Neural cell (in vitro differentiated cells): ENCODE measurements around the gene STK31. TPM values are rescaled to one million over a fixed set of nuclear protein-coding genes. Genes with fewer than 3 reads are reported as not detected.

Experiments used
- H2AFZ ChIP-seq: fragments of 200-600, 300-800 bp; sonication (generic), shearing (Covaris generic); 2 replicates; pipeline ENCODE4 v1.6.0; 2014; ENCODE audit warnings: low read depth, mild to moderate bottlenecking, antibody characterized with exemption, low read length, moderate library complexity
- H3F3A ChIP-seq: fragments of 200-600 bp; shearing (Covaris generic); 2 replicates; pipeline ENCODE4 v1.6.1; 2016; ENCODE audit warnings: mild to moderate bottlenecking, moderate library complexity, mixed read lengths, antibody characterized with exemption, low read length; ENCODE audit not compliant: insufficient read depth, poor library complexity, severe bottlenecking
- H3K27ac ChIP-seq: fragments of 200-600, 300-800 bp; sonication (generic), shearing (Covaris generic); 2 replicates; pipeline ENCODE4 v1.5.1; 2014; ENCODE audit warnings: mild to moderate bottlenecking, low read length, moderate library complexity
- H3K27me3 ChIP-seq: fragments of 300-800, 200-600 bp; sonication (generic), shearing (Covaris generic); 2 replicates; pipeline ENCODE4 v1.6.0; 2014; ENCODE audit warnings: mild to moderate bottlenecking, low read depth, low read length, moderate library complexity; ENCODE audit not compliant: insufficient read depth
- H3K36me3 ChIP-seq: fragments of 300-800, 200-600 bp; sonication (generic), shearing (Covaris generic); 2 replicates; pipeline ENCODE4 v1.5.1; 2014; ENCODE audit warnings: mild to moderate bottlenecking, antibody characterized with exemption, low read length, moderate library complexity; ENCODE audit not compliant: insufficient read depth
- H3K4me2 ChIP-seq: fragments of 300-800, 200-600 bp; sonication (generic), shearing (Covaris generic); 2 replicates; pipeline ENCODE4 v1.6.0; 2014; ENCODE audit warnings: mild to moderate bottlenecking, low read length
- H3K4me3 ChIP-seq: fragments of 300-800, 200-600 bp; sonication (generic), shearing (Covaris generic); 2 replicates; pipeline ENCODE4 v1.5.1; 2014; ENCODE audit warnings: mild to moderate bottlenecking, low read length, moderate library complexity
- H3K79me2 ChIP-seq: fragments of 200-600 bp; shearing (Covaris generic); replicated peaks from 2 replicates; pipeline ENCODE4 v1.6.0; 2014; ENCODE audit warnings: mild to moderate bottlenecking, low read length, moderate library complexity; ENCODE audit not compliant: insufficient read depth
- H3K9ac ChIP-seq: fragments of 300-800, 200-600 bp; sonication (generic), shearing (Covaris generic); 2 replicates; pipeline ENCODE4 v1.6.1; 2016; ENCODE audit warnings: mild to moderate bottlenecking, low read length, mixed read lengths
- H3K9me2 ChIP-seq: fragments of 200-600 bp; shearing (Covaris generic); 2 replicates; pipeline ENCODE4 v1.6.1; 2016; ENCODE audit warnings: mild to moderate bottlenecking, low read length, mixed read lengths; ENCODE audit not compliant: insufficient read depth
- H3K9me3 ChIP-seq: fragments of 200-600, 300-800 bp; sonication (generic), shearing (Covaris generic); 2 replicates; pipeline ENCODE4 v1.6.1; 2016; ENCODE audit warnings: mild to moderate bottlenecking, mixed run types, low read length, moderate library complexity, mixed read lengths
- H4K20me1 ChIP-seq: fragments of 200-600 bp; shearing (Covaris generic); 2 replicates; pipeline ENCODE4 v1.6.1; 2016; ENCODE audit warnings: mild to moderate bottlenecking, mixed run types; ENCODE audit not compliant: insufficient read depth
- EP300 ChIP-seq: fragments of 450-650 bp; conservative IDR thresholded peaks from 2 replicates; pipeline ENCODE4 v1.6.1; 2014; ENCODE audit warnings: antibody characterized with exemption, mild to moderate bottlenecking, moderate library complexity; ENCODE audit not compliant: poor library complexity, severe bottlenecking
- EZH2 ChIP-seq: fragments of 200-600, 300-800 bp; shearing (Covaris generic), sonication (generic); IDR thresholded peaks from 2 replicates; pipeline ENCODE4 v1.6.1; 2014; ENCODE audit warnings: antibody characterized with exemption, low read length, borderline replicate concordance, mild to moderate bottlenecking; ENCODE audit not compliant: insufficient read depth, poor library complexity, severe bottlenecking
- MXI1 ChIP-seq: fragments of 450-650 bp; conservative IDR thresholded peaks from 2 replicates; pipeline ENCODE4 v1.6.1; 2014; ENCODE audit warnings: antibody characterized with exemption, mild to moderate bottlenecking; ENCODE audit not compliant: poor library complexity, severe bottlenecking
- POLR2AphosphoS5 ChIP-seq: IDR thresholded peaks from 2 replicates; pipeline ENCODE4 v1.6.1; 2012
- RAD21 ChIP-seq: fragments of 450-650 bp; conservative IDR thresholded peaks from 2 replicates; pipeline ENCODE4 v1.6.1; 2014; ENCODE audit warnings: antibody characterized with exemption, mild to moderate bottlenecking, moderate library complexity
- SMC3 ChIP-seq: fragments of 450-650 bp; conservative IDR thresholded peaks from 2 replicates; pipeline ENCODE4 v1.6.1; 2014; ENCODE audit warnings: antibody characterized with exemption, mild to moderate bottlenecking, moderate library complexity; ENCODE audit not compliant: poor library complexity
- TAF1 ChIP-seq: IDR thresholded peaks from 2 replicates; pipeline ENCODE4 v1.6.1; 2012; ENCODE audit warnings: low read depth
- polyA plus RNA-seq: library from polyadenylated mRNA; depleted of rRNA; stranded (reverse); fragments of >200 nt; gene quantifications from 2 replicates; pipeline ENCODE4 v1.2.3, GENCODE V29; 2014
- TF ChIP-seq, protein P1 (sequence below): IDR thresholded peaks from 2 replicates; pipeline ENCODE4 v1.6.1; 2012; ENCODE audit warnings: borderline replicate concordance
- TF ChIP-seq, protein P2 (sequence below): fragments of 450-650 bp; IDR thresholded peaks from 2 replicates; pipeline ENCODE4 v1.5.1; 2014; ENCODE audit warnings: antibody characterized with exemption, mild to moderate bottlenecking, moderate library complexity; ENCODE audit not compliant: poor library complexity, severe bottlenecking

The STK31 gene
- polyA plus RNA-seq, 1 donor from 2014 or later: 0.76 TPM

DNA sequence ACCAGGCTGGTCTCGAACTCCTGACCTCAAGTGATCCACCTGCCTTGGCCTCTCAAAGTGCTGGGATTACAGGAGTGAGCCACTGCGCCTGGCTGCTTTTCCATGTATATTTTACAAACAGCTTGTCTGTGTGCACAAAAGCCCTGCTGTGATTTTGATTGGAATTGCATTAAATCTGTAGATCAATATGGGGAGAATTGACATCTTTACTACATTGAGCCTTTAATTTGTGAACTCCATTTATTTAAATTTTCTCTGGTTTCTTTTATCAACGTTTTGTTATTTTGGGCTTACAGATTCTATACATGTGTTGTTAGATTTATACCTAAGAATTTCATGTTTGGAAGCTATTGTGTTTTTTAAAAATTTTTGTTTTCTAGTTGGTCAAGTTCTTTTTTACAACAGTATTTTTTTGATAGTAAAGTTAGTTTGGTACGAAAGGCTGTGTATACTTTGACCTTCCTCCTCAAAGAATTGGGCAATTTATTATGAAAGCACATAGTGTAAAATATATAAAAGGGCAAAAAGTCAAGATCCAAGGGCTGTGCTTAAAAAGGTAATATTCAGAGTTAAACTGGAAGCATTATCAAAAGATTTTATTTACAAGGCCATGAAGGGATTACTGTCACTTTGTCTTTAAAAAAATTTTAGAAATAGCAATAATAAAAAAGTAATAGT, 92.8 kb downstream of the STK31 start:
- no peaks in the 10 kb centered on the region for H3K36me3 ChIP-seq
- no peaks in the 10 kb centered on the region for H3K9me2 ChIP-seq
- H3K79me2 ChIP-seq: no peaks in the 10 kb centered on the region
- H3K4me2 ChIP-seq: no peak overlapping the region
- no peak overlapping the region for H3K27ac ChIP-seq
- no peak overlapping the region for H3K4me3 ChIP-seq
- H2AFZ ChIP-seq: no peak overlapping the region
- no peaks in the 10 kb centered on the region for H3K27me3 ChIP-seq
- TF ChIP-seq RAD21: no peak
- TF ChIP-seq POLR2AphosphoS5: no peak
- H3K9me3 ChIP-seq: no peaks in the 10 kb centered on the region
- H3F3A ChIP-seq: no peaks in the 10 kb centered on the region
- H4K20me1 ChIP-seq: no peaks in the 10 kb centered on the region
- no peak overlapping the region for H3K9ac ChIP-seq

DNA sequence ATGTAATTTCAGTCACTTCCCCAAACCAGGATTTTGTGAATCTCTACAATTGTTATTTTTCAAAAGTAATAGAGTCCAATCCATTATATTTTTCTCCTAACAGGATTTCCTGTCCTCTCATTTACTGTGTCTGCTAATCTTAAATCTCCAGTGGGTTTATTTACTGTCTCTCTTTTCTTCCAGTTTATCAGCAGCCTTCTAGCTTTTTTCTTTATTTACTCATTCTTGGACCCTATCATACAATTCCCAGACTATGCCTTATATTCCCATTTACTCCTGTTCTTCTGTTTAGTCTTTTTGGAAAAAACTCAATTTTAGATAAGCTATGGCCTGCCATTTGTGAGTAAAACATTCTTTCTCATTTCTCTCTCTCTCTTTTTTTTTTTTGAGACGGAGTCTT, 94.7 kb downstream of the STK31 start:
- no peaks in the 10 kb centered on the region for H3K27me3 ChIP-seq
- H3K9me3 ChIP-seq: no peaks in the 10 kb centered on the region
- no peaks in the 10 kb centered on the region for H3K36me3 ChIP-seq
- H3F3A ChIP-seq: no peaks in the 10 kb centered on the region
- H3K9me2 ChIP-seq: no peaks in the 10 kb centered on the region
- no peak overlapping the region for H3K4me2 ChIP-seq
- no peak overlapping the region for H3K9ac ChIP-seq
- H3K27ac ChIP-seq: no peak overlapping the region
- no peak overlapping the region for H2AFZ ChIP-seq
- TF ChIP-seq SMC3 (no peak), EP300 (no peak), EZH2 (no peak), TAF1 (no peak), POLR2AphosphoS5 (no peak), MXI1 (no peak), RAD21 (no peak)
- TF ChIP-seq, protein P1, sequence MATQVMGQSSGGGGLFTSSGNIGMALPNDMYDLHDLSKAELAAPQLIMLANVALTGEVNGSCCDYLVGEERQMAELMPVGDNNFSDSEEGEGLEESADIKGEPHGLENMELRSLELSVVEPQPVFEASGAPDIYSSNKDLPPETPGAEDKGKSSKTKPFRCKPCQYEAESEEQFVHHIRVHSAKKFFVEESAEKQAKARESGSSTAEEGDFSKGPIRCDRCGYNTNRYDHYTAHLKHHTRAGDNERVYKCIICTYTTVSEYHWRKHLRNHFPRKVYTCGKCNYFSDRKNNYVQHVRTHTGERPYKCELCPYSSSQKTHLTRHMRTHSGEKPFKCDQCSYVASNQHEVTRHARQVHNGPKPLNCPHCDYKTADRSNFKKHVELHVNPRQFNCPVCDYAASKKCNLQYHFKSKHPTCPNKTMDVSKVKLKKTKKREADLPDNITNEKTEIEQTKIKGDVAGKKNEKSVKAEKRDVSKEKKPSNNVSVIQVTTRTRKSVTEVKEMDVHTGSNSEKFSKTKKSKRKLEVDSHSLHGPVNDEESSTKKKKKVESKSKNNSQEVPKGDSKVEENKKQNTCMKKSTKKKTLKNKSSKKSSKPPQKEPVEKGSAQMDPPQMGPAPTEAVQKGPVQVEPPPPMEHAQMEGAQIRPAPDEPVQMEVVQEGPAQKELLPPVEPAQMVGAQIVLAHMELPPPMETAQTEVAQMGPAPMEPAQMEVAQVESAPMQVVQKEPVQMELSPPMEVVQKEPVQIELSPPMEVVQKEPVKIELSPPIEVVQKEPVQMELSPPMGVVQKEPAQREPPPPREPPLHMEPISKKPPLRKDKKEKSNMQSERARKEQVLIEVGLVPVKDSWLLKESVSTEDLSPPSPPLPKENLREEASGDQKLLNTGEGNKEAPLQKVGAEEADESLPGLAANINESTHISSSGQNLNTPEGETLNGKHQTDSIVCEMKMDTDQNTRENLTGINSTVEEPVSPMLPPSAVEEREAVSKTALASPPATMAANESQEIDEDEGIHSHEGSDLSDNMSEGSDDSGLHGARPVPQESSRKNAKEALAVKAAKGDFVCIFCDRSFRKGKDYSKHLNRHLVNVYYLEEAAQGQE: no peak
- TF ChIP-seq, protein P2, sequence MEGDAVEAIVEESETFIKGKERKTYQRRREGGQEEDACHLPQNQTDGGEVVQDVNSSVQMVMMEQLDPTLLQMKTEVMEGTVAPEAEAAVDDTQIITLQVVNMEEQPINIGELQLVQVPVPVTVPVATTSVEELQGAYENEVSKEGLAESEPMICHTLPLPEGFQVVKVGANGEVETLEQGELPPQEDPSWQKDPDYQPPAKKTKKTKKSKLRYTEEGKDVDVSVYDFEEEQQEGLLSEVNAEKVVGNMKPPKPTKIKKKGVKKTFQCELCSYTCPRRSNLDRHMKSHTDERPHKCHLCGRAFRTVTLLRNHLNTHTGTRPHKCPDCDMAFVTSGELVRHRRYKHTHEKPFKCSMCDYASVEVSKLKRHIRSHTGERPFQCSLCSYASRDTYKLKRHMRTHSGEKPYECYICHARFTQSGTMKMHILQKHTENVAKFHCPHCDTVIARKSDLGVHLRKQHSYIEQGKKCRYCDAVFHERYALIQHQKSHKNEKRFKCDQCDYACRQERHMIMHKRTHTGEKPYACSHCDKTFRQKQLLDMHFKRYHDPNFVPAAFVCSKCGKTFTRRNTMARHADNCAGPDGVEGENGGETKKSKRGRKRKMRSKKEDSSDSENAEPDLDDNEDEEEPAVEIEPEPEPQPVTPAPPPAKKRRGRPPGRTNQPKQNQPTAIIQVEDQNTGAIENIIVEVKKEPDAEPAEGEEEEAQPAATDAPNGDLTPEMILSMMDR: no peak
- no peaks in the 10 kb centered on the region for H4K20me1 ChIP-seq
- no peaks in the 10 kb centered on the region for H3K79me2 ChIP-seq
- H3K4me3 ChIP-seq: no peak overlapping the region
